ENCODE data around the gene CD5L. TPM values are rescaled to one million over a fixed set of nuclear protein-coding genes. Genes with fewer than 3 reads are reported as not detected.

CD5L gene
- total RNA-seq, 1 donor from 2014 or later: not detected

DNA sequence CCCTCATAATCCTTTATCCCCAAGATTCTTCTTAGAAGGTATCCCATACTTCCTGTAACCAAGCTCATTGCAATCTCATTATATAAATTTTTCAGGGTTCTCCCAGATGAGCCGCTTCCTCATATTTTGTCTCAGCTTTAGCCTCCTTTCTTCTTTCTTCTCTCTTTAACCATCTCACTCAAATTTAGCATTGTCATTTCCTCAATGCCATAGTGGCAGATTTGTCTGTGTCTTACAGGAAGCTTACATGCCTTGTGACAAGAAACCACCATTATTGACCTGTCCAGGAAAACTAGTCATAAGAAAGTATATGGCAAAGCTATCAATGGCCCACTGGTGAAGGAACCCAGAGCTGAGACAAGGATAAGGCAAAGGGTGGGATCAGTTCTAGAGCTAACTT, 58.7 kb downstream of the CD5L start:
- Mint-ChIP-seq H3K36me3 (ENCODE audit: insufficient read depth) (no peaks in the 10 kb centered on the region), H3K27me3 (no peaks in the 10 kb centered on the region), H3K27ac (no peak overlapping the region), H3K4me1 (ENCODE audit: low read depth) (no peaks in the 10 kb centered on the region), H3K4me3 (ENCODE audit: low read depth) (no peak overlapping the region), H3K9me3 (ENCODE audit: low read depth) (no peaks in the 10 kb centered on the region)
- TF ChIP-seq, protein P1, sequence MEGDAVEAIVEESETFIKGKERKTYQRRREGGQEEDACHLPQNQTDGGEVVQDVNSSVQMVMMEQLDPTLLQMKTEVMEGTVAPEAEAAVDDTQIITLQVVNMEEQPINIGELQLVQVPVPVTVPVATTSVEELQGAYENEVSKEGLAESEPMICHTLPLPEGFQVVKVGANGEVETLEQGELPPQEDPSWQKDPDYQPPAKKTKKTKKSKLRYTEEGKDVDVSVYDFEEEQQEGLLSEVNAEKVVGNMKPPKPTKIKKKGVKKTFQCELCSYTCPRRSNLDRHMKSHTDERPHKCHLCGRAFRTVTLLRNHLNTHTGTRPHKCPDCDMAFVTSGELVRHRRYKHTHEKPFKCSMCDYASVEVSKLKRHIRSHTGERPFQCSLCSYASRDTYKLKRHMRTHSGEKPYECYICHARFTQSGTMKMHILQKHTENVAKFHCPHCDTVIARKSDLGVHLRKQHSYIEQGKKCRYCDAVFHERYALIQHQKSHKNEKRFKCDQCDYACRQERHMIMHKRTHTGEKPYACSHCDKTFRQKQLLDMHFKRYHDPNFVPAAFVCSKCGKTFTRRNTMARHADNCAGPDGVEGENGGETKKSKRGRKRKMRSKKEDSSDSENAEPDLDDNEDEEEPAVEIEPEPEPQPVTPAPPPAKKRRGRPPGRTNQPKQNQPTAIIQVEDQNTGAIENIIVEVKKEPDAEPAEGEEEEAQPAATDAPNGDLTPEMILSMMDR (IDR thresholded peaks at IDR 0.05; ENCODE audit: unreplicated experiment): no peak
- no peak for DNase-seq (ENCODE audit: low spot score, unreplicated experiment)

DNA sequence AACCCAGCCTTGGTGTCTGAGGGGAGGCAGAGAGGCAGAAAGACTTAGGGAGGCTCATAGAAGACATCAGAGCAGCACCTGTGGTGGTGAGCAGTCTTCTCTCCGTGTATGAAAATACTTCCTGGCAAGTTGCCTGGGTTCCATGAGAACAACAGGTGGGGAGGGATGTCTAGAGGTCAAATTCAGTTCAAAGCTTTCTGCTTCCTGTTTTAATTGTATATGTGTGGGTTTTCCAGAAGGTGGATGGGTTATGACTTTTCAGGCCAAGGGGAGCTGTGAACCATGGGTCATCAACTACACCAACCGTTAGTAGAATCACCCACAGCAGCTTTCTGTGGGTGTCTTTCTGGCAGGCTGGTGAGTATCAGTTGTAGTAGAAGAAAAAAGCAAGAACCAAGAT, 60.6 kb downstream of the CD5L start:
- H3K4me1 Mint-ChIP-seq (ENCODE audit: low read depth): no peaks in the 10 kb centered on the region
- H3K27me3 Mint-ChIP-seq: no peaks in the 10 kb centered on the region
- H3K36me3 Mint-ChIP-seq (ENCODE audit: insufficient read depth): no peaks in the 10 kb centered on the region
- DNase-seq (ENCODE audit: low spot score, unreplicated experiment): no peak
- no peak overlapping the region for H3K4me3 Mint-ChIP-seq (ENCODE audit: low read depth)
- H3K9me3 Mint-ChIP-seq (ENCODE audit: low read depth): no peaks in the 10 kb centered on the region
- H3K27ac Mint-ChIP-seq: no peak overlapping the region
- TF ChIP-seq, protein P1 (IDR thresholded peaks at IDR 0.05; ENCODE audit: unreplicated experiment): no peak

Other genes with a start within 250 kb of the CD5L start
- gene FCRL4, start 243.7 kb downstream of the CD5L start, total RNA-seq: not detected in 2 replicates
- gene FCRL3, start 141.0 kb downstream of the CD5L start, total RNA-seq: not detected in 2 replicates
- not detected in 2 replicates for gene FCRL2, start 64.7 kb downstream of the CD5L start, total RNA-seq
- not detected in 2 replicates for gene FCRL1, start 21.7 kb downstream of the CD5L start, total RNA-seq
- 43.8 and 46.3 TPM in 2 replicates for gene KIRREL1, start 151.8 kb upstream of the CD5L start, total RNA-seq

All from progenitor cell of endocrine pancreas (in vitro differentiated cells).